ENCODE data around the gene METRN.

Gene METRN

GRCh38 chr16:682493-683395 lies 32.2 kb upstream of the METRN start:
- H3K4me3 ChIP-seq (ENCODE audit: control insufficient read depth, low read depth, low read length): peak overlapping the region; percentile 46

DNA sequence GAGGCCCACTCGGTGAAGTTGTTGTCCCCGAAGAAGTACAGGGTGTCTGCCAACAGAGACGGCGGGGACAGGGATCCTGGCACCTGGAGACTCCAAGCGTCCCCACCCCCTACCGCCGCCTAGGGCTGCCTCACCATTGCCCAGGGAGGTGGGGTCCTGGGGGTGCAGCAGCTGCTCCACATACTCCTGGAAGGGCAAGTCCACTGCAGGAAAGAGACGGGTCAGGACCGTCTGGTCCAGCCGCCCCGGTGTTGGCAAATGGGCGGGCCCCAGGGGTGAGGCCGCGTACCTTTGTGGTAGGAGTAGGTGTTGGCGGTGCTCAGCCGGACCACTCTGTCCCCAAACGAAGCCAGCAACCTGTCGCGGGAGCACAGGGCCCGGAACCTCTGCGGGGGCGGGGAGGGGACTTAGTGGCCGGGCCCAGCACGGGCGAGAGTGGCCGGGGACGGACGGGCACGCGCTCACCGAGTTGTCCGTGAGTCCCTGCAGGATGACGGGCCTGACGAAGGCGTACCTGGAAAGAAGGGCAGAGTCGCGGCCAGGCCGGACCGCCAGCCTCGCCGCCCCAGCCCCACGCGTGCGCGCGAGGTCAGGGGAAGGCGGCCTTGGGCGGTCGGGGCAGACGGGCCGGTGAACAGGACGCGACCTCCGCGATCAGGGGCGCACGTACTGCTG lies 31.4 kb upstream of the METRN start:
- no peak for DNase-seq (ENCODE audit: low read depth)
- peak overlapping the region; percentile 46 for H3K4me3 ChIP-seq (ENCODE audit: control insufficient read depth, low read depth, low read length)
- TF ChIP-seq, protein P1, sequence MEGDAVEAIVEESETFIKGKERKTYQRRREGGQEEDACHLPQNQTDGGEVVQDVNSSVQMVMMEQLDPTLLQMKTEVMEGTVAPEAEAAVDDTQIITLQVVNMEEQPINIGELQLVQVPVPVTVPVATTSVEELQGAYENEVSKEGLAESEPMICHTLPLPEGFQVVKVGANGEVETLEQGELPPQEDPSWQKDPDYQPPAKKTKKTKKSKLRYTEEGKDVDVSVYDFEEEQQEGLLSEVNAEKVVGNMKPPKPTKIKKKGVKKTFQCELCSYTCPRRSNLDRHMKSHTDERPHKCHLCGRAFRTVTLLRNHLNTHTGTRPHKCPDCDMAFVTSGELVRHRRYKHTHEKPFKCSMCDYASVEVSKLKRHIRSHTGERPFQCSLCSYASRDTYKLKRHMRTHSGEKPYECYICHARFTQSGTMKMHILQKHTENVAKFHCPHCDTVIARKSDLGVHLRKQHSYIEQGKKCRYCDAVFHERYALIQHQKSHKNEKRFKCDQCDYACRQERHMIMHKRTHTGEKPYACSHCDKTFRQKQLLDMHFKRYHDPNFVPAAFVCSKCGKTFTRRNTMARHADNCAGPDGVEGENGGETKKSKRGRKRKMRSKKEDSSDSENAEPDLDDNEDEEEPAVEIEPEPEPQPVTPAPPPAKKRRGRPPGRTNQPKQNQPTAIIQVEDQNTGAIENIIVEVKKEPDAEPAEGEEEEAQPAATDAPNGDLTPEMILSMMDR (conservative IDR thresholded peaks at IDR 0.05; ENCODE audit: control insufficient read depth, insufficient read depth, low read depth, low read length): no peak

More at GRCh38 chr16:682493-683395, 32.2 kb upstream of the METRN start:
- TF ChIP-seq, protein P1 (conservative IDR thresholded peaks at IDR 0.05; ENCODE audit: control insufficient read depth, insufficient read depth, low read depth, low read length): no peak
- no peak for DNase-seq (ENCODE audit: low read depth)

GRCh38 chr16:684071-684794 lies 30.7 kb upstream of the METRN start, which contains the start of gene JMJD8:
Gene JMJD8, minus strand, starts transcription at chr16:684334. Its CDS starts 15 bp downstream, at chr16:684319.
- peak within 1 kb of the TSS; percentile 52 for H3K4me3 ChIP-seq (ENCODE audit: control insufficient read depth, low read depth, low read length)
- DNase-seq (ENCODE audit: low read depth): peak; percentile 91
- TF ChIP-seq, protein P1 (conservative IDR thresholded peaks at IDR 0.05; ENCODE audit: control insufficient read depth, insufficient read depth, low read depth, low read length): no peak

GRCh38 chr16:684961-685696 lies 29.8 kb upstream of the METRN start:
- TF ChIP-seq, protein P1 (conservative IDR thresholded peaks at IDR 0.05; ENCODE audit: control insufficient read depth, insufficient read depth, low read depth, low read length): no peak
- DNase-seq (ENCODE audit: low read depth): no peak
- H3K4me3 ChIP-seq (ENCODE audit: control insufficient read depth, low read depth, low read length): no peak overlapping the region

DNA sequence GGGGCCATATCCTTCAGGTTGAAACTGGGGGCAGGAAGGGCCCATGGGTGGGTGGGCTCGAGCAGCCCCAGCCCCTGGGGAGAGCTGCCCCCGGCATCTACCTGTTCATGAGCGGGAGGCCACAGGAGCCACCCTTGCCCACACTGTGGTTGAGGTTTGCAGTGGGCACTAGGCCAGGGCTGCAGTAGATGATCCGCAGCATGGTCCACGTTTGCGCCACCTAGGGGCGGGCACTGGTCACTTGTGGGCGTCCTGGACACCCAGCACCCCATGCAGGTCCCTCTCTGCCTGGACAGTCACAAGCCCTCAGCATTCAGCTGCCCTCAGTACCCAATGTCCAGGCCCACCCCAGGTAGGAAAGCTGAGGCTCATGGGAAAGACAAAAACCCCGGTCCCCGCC lies 29.0 kb upstream of the METRN start:
- TF ChIP-seq, protein P1 (conservative IDR thresholded peaks at IDR 0.05; ENCODE audit: control insufficient read depth, insufficient read depth, low read depth, low read length): peak; percentile 57
- no peak overlapping the region for H3K4me3 ChIP-seq (ENCODE audit: control insufficient read depth, low read depth, low read length)
- peak; percentile 54 for DNase-seq (ENCODE audit: low read depth)
